OCI-LY1 (cell line): ENCODE measurements around the gene RAB11FIP3.

Experiments
- H2AFZ ChIP-seq: fragments of 200-600 bp; sonication (generic), shearing (Covaris generic); 2 replicates; pipeline ENCODE4 v1.6.0; 2014; ENCODE audit warnings: antibody characterized with exemption, mild to moderate bottlenecking, low read length
- H3F3A ChIP-seq: fragments of 200-600 bp; sonication (generic), shearing (Covaris generic); 2 replicates; pipeline ENCODE4 v1.6.0; 2014; ENCODE audit warnings: mild to moderate bottlenecking, antibody characterized with exemption, low read length, moderate library complexity; ENCODE audit not compliant: insufficient read depth
- H3K27ac ChIP-seq: fragments of 200-600 bp; sonication (generic); 2 replicates; pipeline ENCODE4 v1.5.1; 2014; ENCODE audit warnings: low read length, mixed run types, mild to moderate bottlenecking, low read depth; ENCODE audit not compliant: poor library complexity, severe bottlenecking
- H3K27me3 ChIP-seq: fragments of 200-600 bp; sonication (generic); 2 replicates; pipeline ENCODE4 v1.6.0; 2014; ENCODE audit warnings: antibody characterized with exemption, mild to moderate bottlenecking, low read length, moderate library complexity; ENCODE audit not compliant: insufficient read depth
- H3K36me3 ChIP-seq: fragments of 200-600 bp; sonication (generic); 2 replicates; pipeline ENCODE4 v1.6.1; 2014; ENCODE audit warnings: mild to moderate bottlenecking, antibody characterized with exemption, low read length, moderate library complexity, mixed read lengths; ENCODE audit not compliant: insufficient read depth
- H3K4me1 ChIP-seq: fragments of 200-600 bp; sonication (generic); 2 replicates; pipeline ENCODE4 v1.5.1; 2014; ENCODE audit warnings: mild to moderate bottlenecking, low read length, moderate library complexity; ENCODE audit not compliant: insufficient read depth, severe bottlenecking
- H3K4me2 ChIP-seq: fragments of 200-600 bp; sonication (generic), shearing (Covaris generic); 2 replicates; pipeline ENCODE4 v1.6.1; 2014; ENCODE audit warnings: low read length
- H3K4me3 ChIP-seq: fragments of 200-600 bp; sonication (generic); 2 replicates; pipeline ENCODE4 v1.5.1; 2014; ENCODE audit warnings: low read length, low read depth, mild to moderate bottlenecking, mixed read lengths; ENCODE audit not compliant: poor library complexity, severe bottlenecking
- H3K79me2 ChIP-seq: fragments of 200-600 bp; shearing (Covaris generic); 2 replicates; pipeline ENCODE4 v1.6.1; 2016; ENCODE audit warnings: mixed run types, low read length, mixed read lengths; ENCODE audit not compliant: insufficient read depth
- H3K9ac ChIP-seq: fragments of 200-600 bp; sonication (generic), shearing (Covaris generic); 2 replicates; pipeline ENCODE4 v1.6.1; 2014; ENCODE audit warnings: mild to moderate bottlenecking, low read length, mixed read lengths
- H3K9me2 ChIP-seq: fragments of 200-600 bp; sonication (generic), shearing (Covaris generic); 2 replicates; pipeline ENCODE4 v1.6.1; 2014; ENCODE audit warnings: low read depth, mild to moderate bottlenecking, low read length, mixed read lengths
- H3K9me3 ChIP-seq: fragments of 200-600 bp; shearing (Covaris generic); 2 replicates; pipeline ENCODE4 v1.6.1; 2014; ENCODE audit warnings: low read length, mixed read lengths
- H4K20me1 ChIP-seq: fragments of 200-600 bp; sonication (generic), shearing (Covaris generic); 2 replicates; pipeline ENCODE4 v1.6.0; 2016; ENCODE audit warnings: mild to moderate bottlenecking, low read length; ENCODE audit not compliant: insufficient read depth
- CTCF ChIP-seq: fragments of 200-600 bp; sonication (generic), shearing (Covaris generic); IDR thresholded peaks from 2 replicates; pipeline ENCODE4 v1.5.1; 2017; ENCODE audit warnings: mild to moderate bottlenecking, antibody characterized with exemption, low read length, moderate library complexity, mixed read lengths
- EZH2 ChIP-seq: fragments of 200-600 bp; sonication (generic), shearing (Covaris generic); IDR thresholded peaks from 2 replicates; pipeline ENCODE4 v1.8.0; 2017; ENCODE audit warnings: borderline replicate concordance, mixed run types, mild to moderate bottlenecking, antibody characterized with exemption, low read length, moderate library complexity, mixed read lengths

Gene RAB11FIP3

GRCh38 chr16:559021-559380, 133.6 kb downstream of the RAB11FIP3 start:
- Histone ChIP-seq H3K36me3 (no peaks in the 10 kb centered on the region), H3F3A (no peaks in the 10 kb centered on the region), H3K4me3 (no peak overlapping the region), H2AFZ (no peak overlapping the region), H3K9me3 (no peaks in the 10 kb centered on the region), H3K27ac (no peak overlapping the region), H3K27me3 (no peaks in the 10 kb centered on the region), H3K9ac (no peak overlapping the region), H3K79me2 (no peaks in the 10 kb centered on the region), H3K4me2 (no peak overlapping the region), H3K4me1 (no peaks in the 10 kb centered on the region), H3K9me2 (no peaks in the 10 kb centered on the region), H4K20me1 (no peaks in the 10 kb centered on the region)
- no peak for TF ChIP-seq CTCF
- TF ChIP-seq EZH2, result no peak

GRCh38 chr16:559411-560203, 134.2 kb downstream of the RAB11FIP3 start:
- Histone ChIP-seq H3K4me2 (no peak overlapping the region), H3K36me3 (no peaks in the 10 kb centered on the region), H3K9ac (no peak overlapping the region), H2AFZ (no peak overlapping the region), H3K9me2 (no peaks in the 10 kb centered on the region), H3K27ac (no peak overlapping the region), H3K4me3 (no peak overlapping the region), H4K20me1 (no peaks in the 10 kb centered on the region), H3K79me2 (no peaks in the 10 kb centered on the region), H3K4me1 (no peaks in the 10 kb centered on the region), H3F3A (no peaks in the 10 kb centered on the region), H3K9me3 (no peaks in the 10 kb centered on the region), H3K27me3 (no peaks in the 10 kb centered on the region; the same call in 1 of the 2 replicates)
- no peak for TF ChIP-seq EZH2
- TF ChIP-seq CTCF, result no peak

- no peaks in the 10 kb centered on the region for H3K79me2 ChIP-seq
- no peaks in the 10 kb centered on the region for H3F3A ChIP-seq
- no peak within 1 kb of the TSS for H3K27ac ChIP-seq
- no peak within 1 kb of the TSS for H3K9ac ChIP-seq
- H3K36me3 ChIP-seq, result no peaks in the 10 kb centered on the region
- H3K4me1 ChIP-seq, result no peaks in the 10 kb centered on the region
- no peaks in the 10 kb centered on the region for H3K9me2 ChIP-seq
- H3K4me3 ChIP-seq, result no peak within 1 kb of the TSS
- no peak within 1 kb of the TSS for H3K4me2 ChIP-seq
- TF ChIP-seq CTCF (no peak), EZH2 (no peak)
- no peaks in the 10 kb centered on the region for H4K20me1 ChIP-seq
- no peaks in the 10 kb centered on the region; the same call in 1 of the 2 replicates for H3K27me3 ChIP-seq
- H3K9me3 ChIP-seq, result no peaks in the 10 kb centered on the region
- no peak within 1 kb of the TSS for H2AFZ ChIP-seq
These were observed 134.8 kb downstream of the RAB11FIP3 start, which contains the start of gene PRR35 for GRCh38 chr16:560204-560700. TSS of gene PRR35 (plus strand) at chr16:560394. CDS start at chr16:563295, 2,901 bp downstream.
